ENCODE measurements around the gene GPR18.

Gene GPR18

GRCh38 chr13:99299256-99299919, 41.2 kb upstream of the GPR18 start:
- no peak overlapping the region for H3K27ac ChIP-seq
- ChIA-PET CTCF (interaction anchor here (0.6 kb wide), 1 partner anchor 9 kb away, joined by 4 read pairs; no protein-coding TSS in a partner anchor), POLR2A (ENCODE audit: low non-redundant PET) (no interaction called here)
- no peak for TF ChIP-seq CTCF (conservative IDR thresholded peaks at IDR 0.05; ENCODE audit: low read depth)
- DNase-seq (ENCODE audit: low spot score), result no peak

GRCh38 chr13:99298056-99298455, 39.9 kb upstream of the GPR18 start:
- POLR2A ChIA-PET (ENCODE audit: low non-redundant PET), result no interaction called here
- no peak for TF ChIP-seq CTCF (conservative IDR thresholded peaks at IDR 0.05; ENCODE audit: low read depth)
- CTCF ChIA-PET, result interaction anchor here (1.0 kb wide), 1 partner anchor 121 kb away, joined by 3 read pairs; no protein-coding TSS in a partner anchor
- no peak overlapping the region for H3K27ac ChIP-seq
- no peak for DNase-seq (ENCODE audit: low spot score)

GRCh38 chr13:99297331-99297730, 39.2 kb upstream of the GPR18 start:
- CTCF ChIA-PET, result interaction anchor here (1.0 kb wide), 1 partner anchor 120 kb away, joined by 3 read pairs; no protein-coding TSS in a partner anchor
- no peak for TF ChIP-seq CTCF (conservative IDR thresholded peaks at IDR 0.05; ENCODE audit: low read depth)
- POLR2A ChIA-PET (ENCODE audit: low non-redundant PET), result no interaction called here
- no peak for DNase-seq (ENCODE audit: low spot score)
- H3K27ac ChIP-seq, result no peak overlapping the region

- H3K27ac ChIP-seq, result no peak overlapping the region
- POLR2A ChIA-PET (ENCODE audit: low non-redundant PET), result no interaction called here
- CTCF ChIA-PET, result interaction anchor here (0.5 kb wide), 1 partner anchor 156 kb away, joined by 4 read pairs; no protein-coding TSS in a partner anchor
- no peak for TF ChIP-seq CTCF (conservative IDR thresholded peaks at IDR 0.05; ENCODE audit: low read depth)
- no peak for DNase-seq (ENCODE audit: low spot score)
Observed at GRCh38 chr13:99296398-99296797, 38.2 kb upstream of the GPR18 start.

- TF ChIP-seq CTCF (conservative IDR thresholded peaks at IDR 0.05; ENCODE audit: low read depth), result no peak
- CTCF ChIA-PET, result no interaction called here
- POLR2A ChIA-PET (ENCODE audit: low non-redundant PET), result no interaction called here
- H3K27ac ChIP-seq, result no peak overlapping the region
- no peak for DNase-seq (ENCODE audit: low spot score)
Observed at GRCh38 chr13:99295488-99296252, 37.5 kb upstream of the GPR18 start.

GRCh38 chr13:99294958-99295357, 36.8 kb upstream of the GPR18 start:
- CTCF ChIA-PET, result interaction anchor here (0.7 kb wide), 1 partner anchor 95 kb away, joined by 4 read pairs; no protein-coding TSS in a partner anchor

More at GRCh38 chr13:99294958-99295357, 36.8 kb upstream of the GPR18 start:
- POLR2A ChIA-PET (ENCODE audit: low non-redundant PET), result no interaction called here
- DNase-seq (ENCODE audit: low spot score), result no peak
- TF ChIP-seq CTCF (conservative IDR thresholded peaks at IDR 0.05; ENCODE audit: low read depth), result no peak
- no peak overlapping the region for H3K27ac ChIP-seq
